ENCODE results near the gene ZKSCAN5.

GRCh38 chr7:99499721-99500636, 4.5 kb upstream of the ZKSCAN5 start, which contains the start of gene ZNF394:
- peak; percentile 79 to 80 for TF ChIP-seq POLR2A (IDR thresholded peaks at IDR 0.05)
- no peak for TF ChIP-seq CTCF (IDR thresholded peaks at IDR 0.05)
